Measurements from ENCODE around the gene HOXA6. TPM values are rescaled to one million over a fixed set of nuclear protein-coding genes. Genes with fewer than 3 reads are reported as not detected.

The HOXA6 gene
- total and polyA plus RNA-seq, 2 donors (not counting 3 experiments of a cell fraction or from before 2014, with no cell fraction given), result 10.0 to 20.7 TPM

DNA sequence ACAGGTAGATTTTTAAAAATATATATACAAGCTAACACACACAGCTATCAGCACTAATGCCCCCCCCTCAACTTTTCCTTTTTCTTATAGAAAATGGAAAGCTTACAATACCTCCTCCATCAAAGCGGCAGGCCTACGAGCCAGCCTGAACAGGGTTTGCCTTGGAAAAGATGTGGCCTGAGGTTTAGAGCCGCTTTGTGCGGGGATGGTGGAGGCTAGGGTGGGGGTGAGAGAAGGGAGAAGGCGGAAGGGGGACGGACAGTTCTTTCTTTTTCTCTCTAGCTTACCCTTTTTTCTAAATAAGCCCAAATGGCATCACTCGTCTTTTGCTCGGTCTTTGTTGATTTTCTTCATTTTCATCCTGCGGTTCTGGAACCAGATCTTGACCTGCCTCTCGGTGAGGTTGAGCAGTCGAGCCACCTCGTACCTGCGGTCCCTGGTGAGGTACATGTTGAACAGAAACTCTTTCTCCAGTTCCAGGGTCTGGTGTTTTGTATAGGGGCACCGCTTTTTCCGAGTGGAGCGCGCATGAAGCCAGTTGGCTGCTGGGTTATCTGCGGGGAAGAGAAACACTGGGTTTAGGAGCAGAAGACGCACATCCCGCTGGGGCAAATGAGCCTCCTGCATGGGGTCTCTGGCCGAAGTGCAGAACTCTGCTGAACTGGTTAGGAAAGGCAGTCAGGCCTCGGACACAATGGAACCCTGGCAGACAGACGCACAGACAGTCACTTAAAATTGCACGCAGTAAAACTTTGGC, 15.9 kb upstream of the HOXA6 start:
- dilution Hi-C loops (cut with MboI; ENCODE audit: extremely low pct_ligation_motif_present, low sequenced_read_pairs), result loop anchor here (10.0 to 25.0 kb wide), 3 partner anchors 309 to 976 kb away; no protein-coding TSS in a partner anchor
- no peak for FAIRE-seq
- intact Hi-C loops (cut with micrococcal nuclease), result loop anchor here (2.0 to 5.0 kb wide), 5 partner anchors 13 to 1771 kb away; partner anchors contain the start of gene HOXA2
- no peak for DNase-seq (ENCODE audit: low read depth, low spot score)
- TF ChIP-seq GATA2 (IDR thresholded peaks at IDR 0.05; ENCODE audit: insufficient read depth, insufficient read length, low read depth, low read length) (no peak), POLR2AphosphoS5 (IDR thresholded peaks at IDR 0.05; ENCODE audit: insufficient read depth, low read depth, low read length) (no peak), POLR2A (IDR thresholded peaks at IDR 0.05; ENCODE audit: low read depth, low read length) (no peak), MYC (IDR thresholded peaks at IDR 0.05; ENCODE audit: low read depth, low read length) (no peak), JUN (IDR thresholded peaks at IDR 0.05; ENCODE audit: borderline replicate concordance, insufficient read depth, insufficient read length, low read depth) (no peak), EZH2 (IDR thresholded peaks at IDR 0.05; ENCODE audit: borderline replicate concordance, low read depth, low read length, severe bottlenecking) (no peak), FOS (IDR thresholded peaks at IDR 0.05; ENCODE audit: borderline replicate concordance, insufficient read depth, low read length) (no peak)
- TF ChIP-seq, protein P1, sequence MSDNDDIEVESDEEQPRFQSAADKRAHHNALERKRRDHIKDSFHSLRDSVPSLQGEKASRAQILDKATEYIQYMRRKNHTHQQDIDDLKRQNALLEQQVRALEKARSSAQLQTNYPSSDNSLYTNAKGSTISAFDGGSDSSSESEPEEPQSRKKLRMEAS (IDR thresholded peaks at IDR 0.05; ENCODE audit: insufficient read depth, insufficient read length), result no peak
- TF ChIP-seq, protein P2, sequence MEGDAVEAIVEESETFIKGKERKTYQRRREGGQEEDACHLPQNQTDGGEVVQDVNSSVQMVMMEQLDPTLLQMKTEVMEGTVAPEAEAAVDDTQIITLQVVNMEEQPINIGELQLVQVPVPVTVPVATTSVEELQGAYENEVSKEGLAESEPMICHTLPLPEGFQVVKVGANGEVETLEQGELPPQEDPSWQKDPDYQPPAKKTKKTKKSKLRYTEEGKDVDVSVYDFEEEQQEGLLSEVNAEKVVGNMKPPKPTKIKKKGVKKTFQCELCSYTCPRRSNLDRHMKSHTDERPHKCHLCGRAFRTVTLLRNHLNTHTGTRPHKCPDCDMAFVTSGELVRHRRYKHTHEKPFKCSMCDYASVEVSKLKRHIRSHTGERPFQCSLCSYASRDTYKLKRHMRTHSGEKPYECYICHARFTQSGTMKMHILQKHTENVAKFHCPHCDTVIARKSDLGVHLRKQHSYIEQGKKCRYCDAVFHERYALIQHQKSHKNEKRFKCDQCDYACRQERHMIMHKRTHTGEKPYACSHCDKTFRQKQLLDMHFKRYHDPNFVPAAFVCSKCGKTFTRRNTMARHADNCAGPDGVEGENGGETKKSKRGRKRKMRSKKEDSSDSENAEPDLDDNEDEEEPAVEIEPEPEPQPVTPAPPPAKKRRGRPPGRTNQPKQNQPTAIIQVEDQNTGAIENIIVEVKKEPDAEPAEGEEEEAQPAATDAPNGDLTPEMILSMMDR (IDR thresholded peaks at IDR 0.05; ENCODE audit: extremely low read depth in 1 of 2, insufficient read depth in 1 of 2, low read depth in 1 of 2, low read length in 2 of 2), result no peak
- H3K79me2 ChIP-seq (ENCODE audit: control insufficient read depth, insufficient read depth, low read length), result peaks cover 80% of the 10 kb centered on the region
- no TSS peak for BruUV-seq (replicated peaks)
- ChIA-PET CTCF (interaction anchor here (0.6 to 4.6 kb wide), 8 partner anchors 13 to 798 kb away, joined by 3 to 145 read pairs (median 38); partner anchors contain the start of genes HOXA10 and HOXA3), POLR2A (no interaction called here)
- H3K4me1 ChIP-seq (ENCODE audit: control insufficient read depth, extremely low read depth, insufficient read depth, low read length), result peaks cover 50% of the 10 kb centered on the region
- H3K9ac ChIP-seq (replicated peaks; ENCODE audit: extremely low read depth, insufficient read depth, low read length), result peak overlapping the region; percentile 85
- no peaks in the 10 kb centered on the region for H3K9me1 ChIP-seq (replicated peaks; ENCODE audit: control insufficient read depth, extremely low read depth, insufficient read depth, low read length)
- no peaks in the 10 kb centered on the region for H3K27me3 ChIP-seq (ENCODE audit: control insufficient read depth in 2 of 2, insufficient read depth in 2 of 2, low read length in 2 of 2)
- H4K20me1 ChIP-seq (replicated peaks; ENCODE audit: control insufficient read depth, extremely low read depth, insufficient read depth, low read length), result no peaks in the 10 kb centered on the region
- H3K4me3 ChIP-seq (replicated peaks in 1 of 3; ENCODE audit: insufficient read depth in 1 of 3, low read depth in 1 of 3, low read length in 3 of 3), result peak overlapping the region; percentile 63 to 98 (median 88)
- H3K36me3 ChIP-seq (ENCODE audit: control insufficient read depth in 2 of 2, extremely low read depth in 1 of 2, insufficient read depth in 2 of 2, low read length in 2 of 2), result peaks cover 3 to 7% of the 10 kb centered on the region in 2 experiments
- peak overlapping the region; percentile 91 for H3K4me2 ChIP-seq (ENCODE audit: insufficient read depth, low read length)
- peak overlapping the region; percentile 91 for H3K27ac ChIP-seq (ENCODE audit: insufficient read depth, low read depth, low read length)
- no peak overlapping the region for H2AFZ ChIP-seq (ENCODE audit: low read depth, low read length)
- no peaks in the 10 kb centered on the region for H3K9me3 ChIP-seq (replicated peaks; ENCODE audit: control insufficient read depth, insufficient read depth, low read length)

Measured in endothelial cell of umbilical vein (primary cell).